SK-N-DZ (cell line): ENCODE data around the gene MAPKAPK2.
"Not testable (repeated sequence)": the region's sequence is repeated elsewhere in the genome, so short reads cannot be mapped to it uniquely, and the experiment has no call there.

ENCODE experiments used
- DNase-seq: peaks from one replicate; pipeline ENCODE4 v3.0.0-alpha.2; 2015; ENCODE audit warnings: low spot score
- small RNA-seq, 2 experiments: library from RNA; depleted of rRNA; stranded (forward); fragments of <200 nt; gene quantifications; one replicate each; pipeline ENCODE3, GENCODE V24; 2014

MAPKAPK2 gene

DNA sequence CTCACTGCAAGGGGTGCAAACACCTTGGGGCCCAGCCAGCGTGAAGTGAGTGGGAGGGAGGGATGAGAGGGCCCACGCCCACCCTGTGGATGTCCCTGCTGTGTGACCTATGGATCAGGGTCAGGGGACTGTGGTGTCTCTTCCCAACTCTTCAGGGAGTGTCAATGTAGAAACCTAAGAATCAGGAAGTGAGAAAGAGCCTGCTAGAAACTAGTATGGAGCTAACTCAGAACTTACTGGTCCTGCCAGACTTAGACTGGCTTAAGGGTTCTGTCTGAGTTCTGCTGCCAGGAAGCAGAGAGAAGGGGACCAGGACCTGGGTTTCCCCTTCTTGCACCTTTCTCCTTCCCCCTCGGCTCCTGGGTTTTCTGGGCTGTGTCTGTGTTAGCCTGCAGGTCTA is 89.4 kb downstream of the MAPKAPK2 start:
- DNase-seq, result no peak

DNA sequence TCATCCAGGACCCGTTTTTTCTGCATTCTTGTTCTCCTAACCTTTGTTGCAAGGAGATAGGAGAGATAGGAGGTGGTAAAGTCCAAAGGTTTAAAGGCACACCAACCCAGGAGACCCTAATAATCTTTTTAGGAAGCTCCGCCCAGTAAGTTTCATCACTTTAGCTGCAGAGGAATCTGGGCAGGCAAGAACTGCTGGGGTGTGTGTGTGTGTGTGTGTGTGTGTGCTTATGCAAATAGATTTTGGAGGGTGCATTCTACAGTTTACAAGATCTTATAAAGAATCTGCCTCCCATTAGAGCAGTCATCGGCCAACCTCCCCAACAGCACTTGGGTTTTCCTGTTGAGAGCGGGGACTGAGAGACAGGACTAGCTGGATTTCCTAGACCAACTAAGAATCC is 91.5 kb downstream of the MAPKAPK2 start:
- DNase-seq, result no peak

DNA sequence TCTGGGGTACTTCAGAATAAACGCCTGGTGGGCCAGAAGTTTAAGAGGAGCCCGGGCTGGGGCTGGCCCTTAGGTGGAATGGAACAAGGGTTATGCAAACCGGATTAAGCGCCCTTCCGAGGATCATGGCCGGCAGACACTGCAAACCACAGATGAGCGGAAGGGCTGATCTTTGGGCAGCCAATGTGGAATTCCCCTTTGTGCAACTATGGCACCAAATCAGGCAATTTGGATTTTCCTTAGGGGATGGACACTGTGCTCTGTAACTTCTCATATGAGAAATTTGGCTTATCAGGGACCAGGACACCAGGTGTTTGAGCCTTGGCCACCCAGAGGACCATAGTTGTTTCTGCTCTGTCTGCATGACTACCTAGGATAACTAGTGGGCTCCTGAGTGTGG is 93.3 kb downstream of the MAPKAPK2 start:
- no peak for DNase-seq

DNA sequence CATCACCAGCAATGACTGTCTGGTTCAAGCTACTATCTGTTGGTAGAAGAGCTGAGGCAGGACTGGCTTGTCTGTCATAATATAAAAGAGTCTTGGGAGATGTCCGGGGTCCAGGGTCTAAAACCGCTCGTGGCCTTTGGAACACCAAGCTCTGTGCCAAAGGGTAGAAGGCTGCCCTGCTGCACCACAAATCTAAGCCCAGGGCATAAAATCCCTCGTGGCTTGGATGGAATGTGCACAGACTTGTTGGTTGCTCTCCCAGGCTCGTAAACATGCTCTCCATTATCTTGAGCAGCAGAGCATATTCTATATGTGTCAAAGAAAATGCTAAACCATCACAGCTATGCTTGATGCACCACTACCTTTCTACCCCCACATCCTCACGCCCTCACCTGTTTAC is 94.2 kb downstream of the MAPKAPK2 start:
- not testable (repeated sequence) for DNase-seq

DNA sequence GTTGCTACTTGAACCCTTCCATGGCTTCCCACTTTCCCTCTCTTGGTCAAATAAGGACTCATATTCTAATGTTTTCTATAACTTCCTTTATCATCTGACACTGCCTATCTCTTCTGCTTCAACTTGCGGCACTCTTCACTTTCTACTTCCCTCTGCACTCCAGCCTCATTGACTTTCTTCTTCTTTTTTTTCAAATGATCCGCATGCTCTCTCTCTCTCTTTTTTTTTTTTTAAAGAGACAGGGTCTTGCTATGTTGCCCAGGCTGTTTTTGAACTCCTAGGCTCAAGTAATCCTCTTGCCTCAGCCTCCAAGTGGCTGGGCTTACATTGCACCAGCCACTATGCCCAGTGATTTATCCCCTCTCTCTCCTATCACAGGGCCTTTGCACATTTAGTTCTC is 94.9 kb downstream of the MAPKAPK2 start:
- no peak for DNase-seq

DNA sequence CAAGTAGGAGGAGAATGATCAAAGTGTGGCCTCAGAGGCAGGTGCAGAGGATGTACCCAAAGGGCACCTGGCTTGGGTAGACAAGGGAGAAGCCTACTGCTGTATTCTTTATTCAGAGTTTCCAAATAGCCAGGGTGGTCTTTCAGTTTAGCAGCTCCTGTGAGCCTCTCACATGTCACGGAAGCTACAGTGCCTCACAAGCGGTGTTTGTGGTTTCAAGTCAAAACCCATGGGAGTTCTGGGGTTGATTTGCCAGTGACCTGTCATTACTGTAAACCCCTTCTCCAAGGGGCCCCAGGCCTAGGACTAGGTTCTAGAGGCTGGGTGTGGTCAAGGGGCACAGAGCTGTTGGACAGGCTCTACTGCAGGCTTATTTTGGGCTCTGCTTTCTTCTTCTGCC is 97.7 kb downstream of the MAPKAPK2 start:
- DNase-seq, result no peak

DNA sequence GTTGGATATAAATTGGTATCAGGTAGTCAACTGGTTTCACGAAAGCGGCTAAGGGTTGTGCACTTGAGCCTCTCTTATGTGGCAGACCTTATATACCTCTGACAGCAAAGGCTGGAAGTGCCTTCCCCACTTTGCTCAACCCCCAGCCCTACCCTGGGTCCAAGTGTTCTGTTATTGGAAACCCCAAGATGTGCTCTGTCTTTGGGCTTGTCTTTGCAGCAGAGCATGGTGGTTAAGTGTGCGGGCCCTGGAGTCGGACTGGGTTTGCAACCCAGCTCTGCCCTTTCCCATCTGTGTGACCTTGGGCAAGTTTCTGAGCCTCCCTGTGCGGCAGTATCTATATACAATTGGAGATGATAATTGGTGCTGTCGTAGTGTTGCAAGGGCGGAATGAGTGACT is 98.8 kb downstream of the MAPKAPK2 start:
- DNase-seq, result no peak

Small RNAs within 50 kb of the gene (small RNA-seq; reads per million reads assigned to genes)
- 0 reads per million in 2 experiments for gene RF00019
